Superior temporal gyrus (tissue), 1 donor: ENCODE data around the gene ANKAR.
"Not testable (repeated sequence)": the region's sequence is repeated elsewhere in the genome, so short reads cannot be mapped to it uniquely, and the experiment has no call there.

Experiments used
- DNase-seq: peaks from one replicate; pipeline ENCODE4 v3.0.0-alpha.2; 2016; ENCODE audit errors: extremely low spot score

ANKAR gene, protein sequence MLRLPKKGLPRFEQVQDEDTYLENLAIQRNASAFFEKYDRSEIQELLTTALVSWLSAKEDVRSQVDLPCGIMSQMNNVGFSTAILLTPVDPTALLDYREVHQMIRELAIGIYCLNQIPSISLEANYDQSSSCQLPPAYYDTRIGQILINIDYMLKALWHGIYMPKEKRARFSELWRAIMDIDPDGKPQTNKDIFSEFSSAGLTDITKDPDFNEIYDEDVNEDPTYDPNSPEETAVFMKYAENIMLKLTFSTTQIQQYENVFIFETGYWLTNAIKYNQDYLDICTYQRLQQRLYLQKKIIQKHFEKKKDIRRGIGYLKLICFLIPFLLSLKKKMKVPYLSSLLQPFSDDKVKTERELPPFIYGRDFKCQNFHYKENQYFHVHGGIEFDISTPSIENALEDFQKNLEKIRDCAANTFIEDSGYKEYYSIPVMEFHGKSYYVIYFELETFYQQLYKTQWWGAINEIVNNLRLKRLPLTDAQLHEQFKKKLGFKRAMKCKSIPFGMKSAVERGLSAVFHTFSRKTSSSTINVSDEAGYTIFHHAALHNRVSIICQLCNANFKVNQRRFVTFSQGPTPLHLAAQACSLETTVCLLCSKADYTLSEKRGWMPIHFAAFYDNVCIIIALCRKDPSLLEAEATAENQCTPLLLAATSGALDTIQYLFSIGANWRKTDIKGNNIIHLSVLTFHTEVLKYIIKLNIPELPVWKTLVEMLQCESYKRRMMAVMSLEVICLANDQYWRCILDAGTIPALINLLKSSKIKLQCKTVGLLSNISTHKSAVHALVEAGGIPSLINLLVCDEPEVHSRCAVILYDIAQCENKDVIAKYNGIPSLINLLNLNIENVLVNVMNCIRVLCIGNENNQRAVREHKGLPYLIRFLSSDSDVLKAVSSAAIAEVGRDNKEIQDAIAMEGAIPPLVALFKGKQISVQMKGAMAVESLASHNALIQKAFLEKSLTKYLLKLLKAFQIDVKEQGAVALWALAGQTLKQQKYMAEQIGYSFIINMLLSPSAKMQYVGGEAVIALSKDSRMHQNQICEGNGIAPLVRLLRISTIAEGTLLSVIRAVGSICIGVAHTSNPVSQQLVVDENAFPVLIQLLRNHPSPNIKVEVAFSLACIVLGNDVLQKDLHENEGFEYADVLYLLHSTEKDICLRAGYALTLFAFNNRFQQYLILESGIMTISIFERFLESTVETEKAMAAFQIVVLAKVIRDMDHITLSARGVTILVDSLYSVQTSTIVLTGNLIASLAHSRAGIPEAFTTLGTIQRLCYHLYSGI (N-terminal part only)

DNA sequence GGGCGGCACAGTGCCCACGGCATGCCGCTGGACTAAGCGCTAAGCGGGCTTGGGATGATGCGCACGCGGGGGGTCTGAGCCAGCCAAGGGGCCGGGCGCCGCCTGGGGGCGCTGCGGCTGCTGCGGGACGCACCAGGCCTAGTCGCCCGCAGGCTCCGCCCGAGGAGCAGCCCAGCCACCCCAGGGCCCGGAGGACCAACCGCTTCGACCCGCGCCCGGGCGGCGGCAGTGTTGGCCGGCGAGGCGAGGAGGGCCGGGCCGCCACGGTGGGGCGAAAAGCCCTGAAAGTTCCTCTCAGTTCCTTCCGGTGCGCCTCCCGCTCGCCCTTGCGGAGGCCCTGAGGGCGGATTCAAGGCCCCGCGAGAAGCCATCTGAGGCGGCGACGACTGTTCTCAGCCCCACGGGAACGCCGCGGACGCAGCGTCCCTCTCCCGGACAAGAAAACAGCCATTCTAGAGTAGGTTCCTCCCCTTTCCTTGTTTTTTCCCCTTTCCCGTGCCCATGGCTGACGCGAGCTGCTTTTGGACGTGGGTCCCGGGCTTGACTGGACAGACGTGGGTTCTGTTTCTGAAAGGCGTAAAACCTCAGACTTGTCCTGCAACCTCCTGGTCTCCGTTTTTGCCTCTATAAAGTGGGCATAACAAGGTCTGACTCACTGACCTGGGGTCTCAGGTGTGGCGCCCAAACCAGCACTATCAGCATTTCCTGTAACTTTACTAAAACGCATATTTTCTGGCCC lies at the start of gene ANKAR:
Gene ANKAR (plus strand): TSS at position 297 of the 739 bp plus-strand sequence. CDS start 1,821 bp downstream, outside the sequence.
- DNase-seq: peak; percentile 88

DNA sequence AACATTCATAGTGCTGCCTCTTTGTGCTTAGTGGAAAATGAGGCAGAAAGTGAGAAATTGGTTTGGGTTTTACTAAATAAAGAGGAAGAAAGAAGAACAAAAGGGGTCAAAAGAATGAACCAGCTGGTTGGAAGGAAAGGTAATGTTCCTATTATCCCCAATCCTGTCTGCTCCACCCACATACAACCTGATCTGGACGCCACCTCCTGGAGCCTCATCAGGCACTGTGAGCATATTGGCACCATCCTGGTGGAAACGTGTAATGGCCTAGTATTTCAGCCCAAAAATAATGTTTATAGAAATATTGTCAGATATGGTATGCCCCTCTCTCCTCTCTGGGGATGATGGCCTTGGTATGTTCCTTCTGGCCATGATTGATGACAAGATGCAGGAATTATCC lies 48.8 kb upstream of the ANKAR start:
- no peak for DNase-seq

DNA sequence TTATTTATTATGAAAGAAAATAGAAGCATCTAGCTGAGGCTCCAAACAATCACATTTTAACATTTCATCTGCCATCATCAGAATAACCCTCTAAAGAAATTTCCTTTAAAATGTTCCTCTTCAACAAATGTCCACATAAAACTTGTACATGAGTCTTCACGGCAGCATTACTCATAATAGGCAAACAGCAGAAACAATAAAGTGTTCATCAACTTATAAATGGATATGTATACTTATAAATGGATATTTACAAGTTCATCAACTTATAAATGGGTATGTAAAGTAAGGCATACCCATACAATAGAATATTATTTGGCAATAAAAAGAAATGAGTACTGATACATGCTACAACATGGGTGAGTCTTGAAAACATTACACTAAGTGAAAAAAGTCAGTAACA lies 46.7 kb upstream of the ANKAR start:
- DNase-seq: no peak

DNA sequence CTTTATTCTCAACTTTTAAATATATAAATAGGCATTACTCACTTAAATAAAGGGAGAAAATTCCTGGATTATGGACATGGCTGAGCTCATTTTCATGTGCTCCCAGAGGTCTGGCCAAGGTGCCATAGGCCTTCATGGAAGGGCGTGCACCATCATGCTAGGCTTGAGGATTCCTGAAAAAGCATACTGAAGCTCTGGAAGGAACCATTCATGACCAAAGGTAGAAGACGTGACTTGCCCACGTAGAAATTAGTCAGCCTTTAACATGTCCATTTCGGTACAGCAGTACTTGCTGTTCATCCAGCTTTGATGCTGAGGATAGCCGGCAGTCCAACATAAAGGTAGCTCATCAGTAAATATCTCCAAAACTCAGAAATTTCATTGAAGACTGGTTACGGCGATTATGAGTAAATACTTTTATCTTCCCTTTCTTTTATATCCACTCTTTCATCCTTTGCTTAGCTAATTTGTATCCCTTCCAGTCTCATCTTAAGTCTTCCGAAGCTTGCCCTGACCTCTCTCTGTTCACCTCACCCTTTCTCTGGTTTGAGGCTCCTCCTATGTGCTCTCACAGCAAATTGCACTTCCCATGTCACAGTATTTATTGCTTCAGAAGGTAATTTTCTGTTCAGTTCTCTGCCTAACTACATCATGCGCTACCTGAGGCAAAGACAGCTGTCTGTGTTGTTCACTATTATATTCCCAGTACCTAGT lies 45.5 kb upstream of the ANKAR start:
- DNase-seq: no peak

GRCh38 chr2:189629531-189630453 lies 44.7 kb upstream of the ANKAR start:
- no peak for DNase-seq

DNA sequence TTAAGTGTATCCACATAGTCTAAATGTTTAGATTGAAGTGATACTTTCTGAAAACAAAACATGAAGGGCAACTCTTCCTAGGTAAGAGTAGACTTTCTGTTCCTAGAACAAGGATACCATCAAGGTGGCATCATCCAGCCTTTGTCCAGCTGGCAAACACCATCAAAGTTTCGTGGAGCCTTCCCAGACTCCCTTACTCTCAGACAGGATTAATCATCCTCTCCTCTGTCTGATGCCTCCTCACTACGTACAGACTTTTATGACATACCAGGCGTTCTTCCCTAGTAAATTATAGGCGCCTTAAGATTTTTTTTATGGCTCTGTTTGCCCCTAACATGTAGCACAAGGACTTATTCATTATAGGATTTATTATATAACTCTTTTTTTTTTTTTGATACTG lies 42.6 kb upstream of the ANKAR start:
- DNase-seq: no peak

DNA sequence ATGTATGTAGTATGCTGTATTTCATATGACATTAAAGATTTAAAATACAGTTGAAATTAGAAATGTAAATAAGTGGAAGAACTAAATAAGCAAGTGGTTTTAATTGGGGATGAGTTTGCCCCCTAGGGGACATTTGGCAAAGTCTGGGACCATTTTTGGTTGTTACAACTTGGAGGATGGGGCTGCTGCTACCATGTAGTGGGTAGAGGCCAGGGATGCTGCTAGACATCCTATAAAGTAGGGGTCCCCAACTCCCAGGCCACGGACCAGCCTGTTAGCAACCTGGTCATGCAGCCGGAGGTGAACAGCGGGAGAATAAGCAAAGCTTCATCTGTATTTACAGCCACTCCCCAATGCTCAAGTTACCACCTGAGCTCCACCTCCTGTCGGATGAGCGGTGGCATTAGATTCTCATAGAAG lies 41.1 kb upstream of the ANKAR start:
- DNase-seq: no peak

- DNase-seq: no peak
Observed at GRCh38 chr2:189635353-189635752, 39.1 kb upstream of the ANKAR start.

GRCh38 chr2:189638301-189639006 lies 36.0 kb upstream of the ANKAR start:
- no peak for DNase-seq

- DNase-seq: no peak
Observed at GRCh38 chr2:189639007-189639609, 35.4 kb upstream of the ANKAR start.

DNA sequence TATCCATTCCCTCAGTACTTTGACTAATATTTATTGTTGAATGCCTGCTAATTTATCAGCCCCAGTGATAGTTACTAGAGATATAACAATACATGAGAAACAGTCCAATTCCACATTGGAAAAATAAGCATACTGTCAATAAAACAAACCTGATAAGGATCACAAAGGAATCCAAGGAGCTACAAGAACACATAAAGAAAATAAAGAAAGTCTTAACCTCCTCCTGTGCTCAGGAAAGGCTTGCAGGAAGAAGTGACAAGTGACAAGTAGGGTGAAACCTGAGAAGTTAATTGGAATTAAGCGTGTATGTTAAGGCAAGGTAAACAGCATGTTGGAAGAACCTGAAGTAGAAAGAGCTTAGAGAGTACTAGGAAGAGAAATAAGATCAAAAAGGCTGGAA lies 33.5 kb upstream of the ANKAR start:
- DNase-seq: no peak

DNA sequence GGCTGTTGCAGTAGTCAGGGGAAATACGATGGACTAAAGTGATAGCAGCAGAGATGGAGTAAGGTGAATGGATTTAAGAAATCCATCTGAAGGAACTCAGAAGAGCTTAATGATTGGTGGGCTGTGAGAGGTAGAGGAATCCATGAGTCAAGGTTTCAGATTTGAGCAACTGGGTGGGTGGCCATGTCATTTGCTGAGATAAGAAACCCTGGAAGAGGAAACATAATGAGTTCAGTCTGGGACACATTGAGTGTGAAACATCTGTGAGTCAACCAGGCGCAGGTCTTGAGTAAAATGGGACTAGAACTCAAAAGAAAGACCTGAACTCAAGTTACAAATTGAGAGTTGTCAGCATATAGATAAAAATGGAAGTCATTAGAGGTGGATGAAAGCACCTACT lies 32.9 kb upstream of the ANKAR start:
- DNase-seq: no peak

DNA sequence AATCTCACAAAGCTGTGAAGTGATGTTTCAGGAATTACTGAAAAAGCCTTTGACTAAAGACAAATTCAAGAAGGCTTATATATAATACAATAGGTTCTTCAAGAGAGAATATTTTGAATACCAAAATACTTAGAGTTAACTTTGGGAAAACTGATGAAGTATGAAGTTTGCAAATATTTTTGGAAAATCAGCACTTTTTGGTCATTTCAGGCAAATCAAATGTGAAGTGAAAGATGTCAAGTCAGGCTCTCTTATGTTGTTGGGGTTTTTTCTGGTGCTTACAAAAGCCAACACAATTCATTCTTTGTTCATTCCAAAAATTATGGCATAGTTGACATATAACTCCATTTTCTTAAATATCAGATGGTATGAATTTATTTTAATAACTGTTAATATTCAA lies 27.9 kb upstream of the ANKAR start:
- no peak for DNase-seq

DNA sequence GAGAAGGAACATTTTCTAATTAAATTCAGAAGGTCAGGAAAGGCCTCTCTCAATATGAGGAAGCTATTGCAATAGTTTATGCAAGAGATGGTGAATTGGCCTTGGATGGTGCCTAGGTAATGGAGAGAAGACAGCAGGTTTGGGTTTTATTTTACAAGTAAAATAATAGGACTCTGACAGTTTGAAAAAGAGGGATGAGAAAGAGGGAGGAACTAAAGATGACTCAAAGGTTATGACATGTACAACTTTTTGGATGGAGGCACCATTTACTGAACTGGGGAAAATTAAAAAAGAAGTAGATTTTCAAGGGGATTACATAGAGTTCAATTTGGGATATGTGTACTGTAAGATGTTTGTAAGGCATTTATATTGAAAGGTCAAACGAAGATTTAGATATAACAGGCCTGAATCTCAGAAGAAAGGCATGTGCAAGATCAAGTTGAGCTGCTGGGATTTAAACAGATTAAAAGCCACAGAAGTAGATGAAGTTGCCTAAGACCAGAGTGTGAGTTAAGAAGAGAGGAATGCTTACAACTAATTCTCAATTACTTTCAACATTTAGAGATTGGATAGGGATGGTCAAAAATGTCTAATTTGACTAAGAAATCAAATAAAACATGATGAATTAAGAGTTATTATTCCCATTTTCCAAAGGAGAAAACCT lies 25.5 kb upstream of the ANKAR start:
- DNase-seq: no peak

DNA sequence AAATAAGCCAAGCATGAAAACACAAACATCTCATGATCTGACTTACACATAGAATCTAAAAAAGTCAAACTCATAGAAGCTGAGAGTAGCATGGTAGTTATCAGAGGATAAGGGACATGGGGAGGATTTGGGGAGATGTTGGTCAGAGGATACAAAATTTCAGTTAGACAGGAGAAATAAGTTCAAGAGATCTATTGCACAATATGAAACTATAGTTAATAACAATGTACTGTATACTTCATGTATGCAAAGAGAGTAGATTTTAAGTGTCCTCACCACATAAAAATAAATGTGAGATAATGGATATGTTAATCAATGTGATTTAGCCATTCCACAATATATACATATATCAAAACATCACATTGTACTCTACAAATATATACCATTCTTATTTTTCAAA lies 23.2 kb upstream of the ANKAR start:
- no peak for DNase-seq

GRCh38 chr2:189653464-189653863 lies 21.0 kb upstream of the ANKAR start:
- not testable (repeated sequence) for DNase-seq

DNA sequence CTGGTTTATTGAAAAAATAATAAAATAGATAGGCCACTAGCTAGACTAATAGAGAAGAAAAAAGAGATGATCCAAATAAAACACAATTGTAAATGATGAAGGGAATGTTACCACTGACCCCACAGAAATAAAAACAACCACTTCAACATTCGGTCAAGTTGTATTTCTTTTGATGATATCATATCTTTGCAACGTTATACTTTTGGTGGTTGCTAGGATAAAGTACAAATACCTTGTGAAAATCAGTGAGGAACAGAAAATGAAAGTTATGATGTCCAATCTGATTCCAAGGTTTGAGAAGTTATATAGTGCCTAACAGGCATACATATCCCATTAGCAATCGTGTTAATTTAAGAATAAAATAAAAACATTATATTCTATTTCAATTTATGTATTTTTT lies 19.8 kb upstream of the ANKAR start:
- DNase-seq: no peak

DNA sequence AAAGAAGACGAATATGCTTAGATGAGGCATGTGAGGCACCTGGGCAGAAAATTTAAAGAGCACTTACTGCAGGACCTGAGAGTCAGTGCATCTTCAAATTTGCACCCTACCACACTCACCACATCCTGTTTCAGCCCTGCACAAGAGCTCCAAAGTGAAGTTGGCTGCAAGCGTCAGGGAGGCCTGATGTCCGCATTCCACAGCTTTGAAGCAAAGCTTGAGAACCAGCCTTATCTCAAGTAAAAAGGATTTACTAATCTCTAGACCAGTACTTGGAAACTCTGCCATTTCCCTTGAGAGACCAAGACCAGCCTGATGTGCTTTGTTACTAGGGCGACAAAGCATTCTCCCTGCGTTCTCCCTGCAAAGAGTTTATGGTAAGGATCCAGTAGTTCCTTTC lies 16.6 kb upstream of the ANKAR start:
- DNase-seq: no peak
